HepG2 (cell line): ENCODE data around the gene ERLEC1. TPM values are rescaled to one million over a fixed set of nuclear protein-coding genes. Genes with fewer than 3 reads are reported as not detected.
A peak's percentile ranks its signal among the peaks of the same experiment; 100 is the strongest.

Source experiments
- AGO1 ChIP-seq: fragments of 200-400 bp; formaldehyde crosslinking; IDR thresholded peaks from 2 replicates; pipeline ENCODE4 v1.6.1; 2017; ENCODE audit warnings: mild to moderate bottlenecking, low read depth, low read length, moderate library complexity; ENCODE audit not compliant: poor library complexity, severe bottlenecking
- AGO2 ChIP-seq: fragments of 200-400 bp; formaldehyde crosslinking; optimal IDR thresholded peaks from 2 replicates; pipeline ENCODE3; 2017; ENCODE audit warnings: mild to moderate bottlenecking, low read depth, low read length, moderate library complexity
- DMAP1 ChIP-seq: IDR thresholded peaks from 2 replicates; pipeline ENCODE4 v1.6.1; 2016
- EED ChIP-seq: sonication (generic); formaldehyde crosslinking; IDR thresholded peaks from 2 replicates; pipeline ENCODE4 v1.5.0; 2020; ENCODE audit warnings: mild to moderate bottlenecking, missing genetic modification reagents
- FOXJ3 ChIP-seq: sonication (generic); formaldehyde crosslinking; IDR thresholded peaks from 2 replicates; pipeline ENCODE4 v1.4.0; 2020; ENCODE audit warnings: missing genetic modification reagents, mild to moderate bottlenecking, borderline replicate concordance
- GLI4 ChIP-seq: sonication (generic); formaldehyde crosslinking; IDR thresholded peaks from 2 replicates; pipeline ENCODE4 v1.5.1; 2020; ENCODE audit warnings: missing genetic modification reagents, mild to moderate bottlenecking, moderate library complexity, borderline replicate concordance
- GRHL1 ChIP-seq: sonication (generic); formaldehyde crosslinking; conservative IDR thresholded peaks from 2 replicates; pipeline ENCODE4 v1.8.0; 2022; ENCODE audit warnings: missing genetic modification reagents
- IKZF1 ChIP-seq: fragments of 450-650 bp; IDR thresholded peaks from 2 replicates; pipeline ENCODE4 v1.7.1; 2016
- IRX3 ChIP-seq: sonication (generic); formaldehyde crosslinking; IDR thresholded peaks from 2 replicates; pipeline ENCODE4 v1.8.1; 2023; ENCODE audit warnings: mild to moderate bottlenecking, low read depth, missing genetic modification reagents, borderline replicate concordance
- KDM3A ChIP-seq: IDR thresholded peaks from 2 replicates; pipeline ENCODE4 v1.6.1; 2018; ENCODE audit warnings: low read depth, missing compliant biosample characterization
- KLF11 ChIP-seq: IDR thresholded peaks from 2 replicates; pipeline ENCODE4 v1.6.1; 2016; ENCODE audit warnings: missing compliant biosample characterization
- MXD4 ChIP-seq: IDR thresholded peaks from 2 replicates; pipeline ENCODE4 v1.6.1; 2016; ENCODE audit warnings: mild to moderate bottlenecking, missing biosample characterization, missing genetic modification reagents
- ONECUT2 ChIP-seq: sonication (generic); formaldehyde crosslinking; IDR thresholded peaks from 2 replicates; pipeline ENCODE4 v1.4.0; 2020; ENCODE audit warnings: missing genetic modification reagents
- PCBP2 ChIP-seq: fragments of 200-400 bp; formaldehyde crosslinking; optimal IDR thresholded peaks from 2 replicates; pipeline ENCODE3; 2018; ENCODE audit warnings: low read length, low read depth; ENCODE audit not compliant: poor library complexity, severe bottlenecking
- POLR2AphosphoS5 ChIP-seq: IDR thresholded peaks from 2 replicates; pipeline ENCODE4 v1.6.1; 2012; ENCODE audit warnings: low read depth, low read length
- REXO4 ChIP-seq: sonication (generic); formaldehyde crosslinking; IDR thresholded peaks from 2 replicates; pipeline ENCODE4 v1.8.0; 2022; ENCODE audit warnings: missing genetic modification reagents, mild to moderate bottlenecking, borderline replicate concordance
- RFX5 ChIP-seq: IDR thresholded peaks from 2 replicates; pipeline ENCODE4 v1.6.1; 2011; ENCODE audit warnings: low read depth, low read length, improper control_type of control experiment
- SOX13 ChIP-seq, 3 experiments: fragments of 450-650 bp in 1 of 3; sonication (generic) in 1 of 3; formaldehyde crosslinking in 1 of 3; IDR thresholded peaks in 2 of 3; conservative IDR thresholded peaks in 1 of 3; 2 replicates each; pipeline versions ENCODE4 v1.5.0 to v1.6.1; 2016 to 2020; ENCODE audit warnings: antibody characterized with exemption in 1 of 3, mild to moderate bottlenecking in 1 of 3, missing compliant biosample characterization in 1 of 3, missing genetic modification reagents in 1 of 3, moderate library complexity in 1 of 3
- SRSF1 ChIP-seq: fragments of 200-400 bp; formaldehyde crosslinking; optimal IDR thresholded peaks from 2 replicates; pipeline ENCODE3; 2017; ENCODE audit warnings: mild to moderate bottlenecking, low read depth, low read length, moderate library complexity
- SRY ChIP-seq: sonication (generic); formaldehyde crosslinking; IDR thresholded peaks from 2 replicates; pipeline ENCODE4 v1.8.0; 2022; ENCODE audit warnings: mild to moderate bottlenecking, missing genetic modification reagents
- ZNF3 ChIP-seq: IDR thresholded peaks from 2 replicates; pipeline ENCODE4 v1.7.0; 2017; ENCODE audit warnings: inconsistent platforms
- ZNF788 ChIP-seq: sonication (generic); formaldehyde crosslinking; IDR thresholded peaks from 2 replicates; pipeline ENCODE4 v1.5.0; 2020; ENCODE audit warnings: mild to moderate bottlenecking, missing genetic modification reagents, borderline replicate concordance
- polyA plus RNA-seq, 8 experiments: library from polyadenylated mRNA; depleted of rRNA in 3 of 8; stranded (reverse) in 7 of 8; unstranded in 1 of 8; fragments of >200 nt; fragmentation: Illumina TruSeq in 4 of 8; extraction: Trizol in 4 of 8; gene quantifications; 2 replicates each; pipeline versions ENCODE4 v1.2.1 to v1.2.3, GENCODE V29; 2011 to 2016; ENCODE audit warnings: low read depth in 4 of 8, missing spikeins in 1 of 8, mixed read lengths in 1 of 8; ENCODE audit not compliant: insufficient read depth in 1 of 8
- total RNA-seq, 5 experiments: library from RNA; depleted of rRNA; stranded (reverse); fragments of >200 nt; fragmentation: Illumina TruSeq; extraction: Trizol; gene quantifications; 2 replicates each; pipeline ENCODE4 v1.2.3, GENCODE V29; 2016; ENCODE audit warnings: low read depth in 1 of 5
- TF ChIP-seq, protein P1 (sequence below): conservative IDR thresholded peaks from 2 replicates; pipeline ENCODE4 v1.6.1; 2018; ENCODE audit warnings: missing genetic modification reagents
- TF ChIP-seq, protein P2 (sequence below): IDR thresholded peaks from 2 replicates; pipeline ENCODE4 v1.6.1; 2016; ENCODE audit warnings: mild to moderate bottlenecking, missing biosample characterization, missing genetic modification reagents
- TF ChIP-seq, protein P3 (sequence below): sonication (generic); formaldehyde crosslinking; IDR thresholded peaks from 2 replicates; pipeline ENCODE4 v1.4.0; 2020; ENCODE audit warnings: missing genetic modification reagents

The ERLEC1 gene
- total and polyA plus RNA-seq, 2 of the 13 experiments (the other 11 are each of a cell fraction or from before 2014, with no cell fraction given) = 87.3 to 88.4 TPM

DNA sequence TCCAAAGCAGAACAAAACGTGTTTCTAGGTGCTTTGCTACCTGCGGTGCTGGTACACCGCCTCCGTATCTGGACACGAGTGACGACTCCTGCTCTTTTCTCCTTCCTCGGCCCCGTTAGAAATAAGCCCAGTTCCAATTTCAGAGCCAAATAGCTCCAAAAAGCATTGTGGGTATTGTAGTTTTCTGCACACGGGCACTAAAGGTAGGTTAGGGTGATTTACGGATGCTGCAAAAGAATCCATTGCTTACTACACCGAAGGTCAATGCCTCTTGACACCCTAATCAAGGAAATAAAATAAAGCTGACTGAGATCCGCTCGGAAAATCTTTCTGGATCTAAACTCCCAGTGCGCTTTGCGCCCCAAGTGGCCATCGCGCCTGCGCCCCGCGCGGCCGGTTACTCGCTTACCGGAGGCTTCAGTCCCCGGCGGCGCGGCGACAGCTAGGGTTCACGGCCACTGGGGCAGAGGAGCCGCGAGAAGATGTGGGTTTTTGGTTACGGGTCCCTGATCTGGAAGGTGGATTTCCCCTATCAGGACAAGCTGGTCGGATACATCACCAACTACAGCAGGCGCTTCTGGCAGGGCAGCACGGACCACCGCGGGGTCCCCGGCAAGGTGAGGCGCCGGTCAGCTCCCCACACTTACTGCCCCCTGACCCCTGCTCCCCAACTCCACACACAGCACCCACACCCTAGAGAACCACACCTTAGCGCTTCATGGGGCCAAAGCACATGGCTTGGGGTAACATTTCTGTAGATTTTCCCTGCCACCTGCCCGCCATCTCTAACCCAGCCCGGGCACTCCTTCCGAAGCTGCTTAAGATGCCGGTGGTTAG is 19.2 kb upstream of the ERLEC1 start, which contains the start of gene CHAC2 (continued):
- TF ChIP-seq GRHL1 (CRISPR knock-in tag) (no peak), SRSF1 (peak; percentile 53), MXD4 (CRISPR knock-in tag) (peak; percentile 31; the same call in 1 of the 2 replicates), ZNF788 (0 out of 2 replicates have a peak, but pooled peaks have one; percentile 35), KLF11 (CRISPR knock-in tag) (no peak), ONECUT2 (CRISPR knock-in tag) (no peak), POLR2AphosphoS5 (peak; percentile 74), AGO2 (peak; percentile 96), PCBP2 (no peak), GLI4 (CRISPR knock-in tag) (no peak; the same call in 1 of the 2 replicates), SOX13 (IDR thresholded peaks at IDR 0.05) (no peak), SOX13 (CRISPR knock-in tag; conservative IDR thresholded peaks at IDR 0.05 in 1 of 2, IDR thresholded peaks at IDR 0.05 in 1 of 2) (0 out of 4 replicates have a peak, but pooled peaks of 1 of the 2 experiments have one; percentile 7), REXO4 (CRISPR knock-in tag) (no peak), IRX3 (no peak), FOXJ3 (CRISPR knock-in tag) (no peak; the same call in 1 of the 2 replicates), DMAP1 (CRISPR knock-in tag) (peak; percentile 66; the same call in 1 of the 2 replicates), ZNF3 (no peak), IKZF1 (no peak), SRY (CRISPR knock-in tag) (no peak; the same call in none of the 2 replicates), AGO1 (peak; percentile 88), KDM3A (CRISPR knock-in tag) (no peak; the same call in 1 of the 2 replicates), EED (no peak), RFX5 (peak; percentile 10; the same call in 1 of the 2 replicates)
- TF ChIP-seq, protein P1, sequence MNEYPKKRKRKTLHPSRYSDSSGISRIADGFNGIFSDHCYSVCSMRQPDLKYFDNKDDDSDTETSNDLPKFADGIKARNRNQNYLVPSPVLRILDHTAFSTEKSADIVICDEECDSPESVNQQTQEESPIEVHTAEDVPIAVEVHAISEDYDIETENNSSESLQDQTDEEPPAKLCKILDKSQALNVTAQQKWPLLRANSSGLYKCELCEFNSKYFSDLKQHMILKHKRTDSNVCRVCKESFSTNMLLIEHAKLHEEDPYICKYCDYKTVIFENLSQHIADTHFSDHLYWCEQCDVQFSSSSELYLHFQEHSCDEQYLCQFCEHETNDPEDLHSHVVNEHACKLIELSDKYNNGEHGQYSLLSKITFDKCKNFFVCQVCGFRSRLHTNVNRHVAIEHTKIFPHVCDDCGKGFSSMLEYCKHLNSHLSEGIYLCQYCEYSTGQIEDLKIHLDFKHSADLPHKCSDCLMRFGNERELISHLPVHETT (CRISPR knock-in tag) = 0 out of 2 replicates have a peak, but pooled peaks have one; percentile 59
- TF ChIP-seq, protein P2, sequence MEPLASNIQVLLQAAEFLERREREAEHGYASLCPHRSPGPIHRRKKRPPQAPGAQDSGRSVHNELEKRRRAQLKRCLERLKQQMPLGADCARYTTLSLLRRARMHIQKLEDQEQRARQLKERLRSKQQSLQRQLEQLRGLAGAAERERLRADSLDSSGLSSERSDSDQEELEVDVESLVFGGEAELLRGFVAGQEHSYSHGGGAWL (CRISPR knock-in tag) = 0 out of 2 replicates have a peak, but pooled peaks have one; percentile 31
- TF ChIP-seq, protein P3, sequence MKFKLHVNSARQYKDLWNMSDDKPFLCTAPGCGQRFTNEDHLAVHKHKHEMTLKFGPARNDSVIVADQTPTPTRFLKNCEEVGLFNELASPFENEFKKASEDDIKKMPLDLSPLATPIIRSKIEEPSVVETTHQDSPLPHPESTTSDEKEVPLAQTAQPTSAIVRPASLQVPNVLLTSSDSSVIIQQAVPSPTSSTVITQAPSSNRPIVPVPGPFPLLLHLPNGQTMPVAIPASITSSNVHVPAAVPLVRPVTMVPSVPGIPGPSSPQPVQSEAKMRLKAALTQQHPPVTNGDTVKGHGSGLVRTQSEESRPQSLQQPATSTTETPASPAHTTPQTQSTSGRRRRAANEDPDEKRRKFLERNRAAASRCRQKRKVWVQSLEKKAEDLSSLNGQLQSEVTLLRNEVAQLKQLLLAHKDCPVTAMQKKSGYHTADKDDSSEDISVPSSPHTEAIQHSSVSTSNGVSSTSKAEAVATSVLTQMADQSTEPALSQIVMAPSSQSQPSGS (CRISPR knock-in tag) = no peak
